Duodenal mucosa (tissue), 2 donors: ENCODE results near the gene TMEM165.
"Not testable (repeated sequence)": the region's sequence is repeated elsewhere in the genome, so short reads cannot be mapped to it uniquely, and the experiment has no call there.

ENCODE experiments used
- H3K27ac ChIP-seq: one replicate; pipeline ENCODE4 v1.7.0; 2013; ENCODE audit warnings: low read depth, low read length
- H3K27me3 ChIP-seq, 2 donors: one replicate each; pipeline ENCODE4 v1.7.0; 2013; ENCODE audit warnings: low read length in 2 of 2, control low read depth in 1 of 2; ENCODE audit not compliant: insufficient read depth in 2 of 2, control insufficient read depth in 1 of 2
- H3K36me3 ChIP-seq, 2 donors: one replicate each; pipeline ENCODE4 v1.7.0; 2013; ENCODE audit warnings: low read length in 2 of 2, control low read depth in 1 of 2; ENCODE audit not compliant: insufficient read depth in 2 of 2, control insufficient read depth in 1 of 2
- H3K4me1 ChIP-seq, 2 donors: one replicate each; pipeline ENCODE4 v1.7.0; 2013; ENCODE audit warnings: low read length in 2 of 2, control low read depth in 1 of 2; ENCODE audit not compliant: insufficient read depth in 2 of 2, control insufficient read depth in 1 of 2
- H3K4me3 ChIP-seq, 2 donors: one replicate each; pipeline ENCODE4 v1.7.0; 2013; ENCODE audit warnings: low read length in 2 of 2, low read depth in 1 of 2
- H3K9ac ChIP-seq, 2 donors: one replicate each; pipeline ENCODE4 v1.7.0; 2013; ENCODE audit warnings: low read length in 2 of 2, low read depth in 1 of 2
- H3K9me3 ChIP-seq, 2 donors: one replicate each; pipeline ENCODE4 v1.7.0; 2013; ENCODE audit warnings: low read length in 2 of 2, control low read depth in 1 of 2; ENCODE audit not compliant: control insufficient read depth in 1 of 2

TMEM165 gene, protein sequence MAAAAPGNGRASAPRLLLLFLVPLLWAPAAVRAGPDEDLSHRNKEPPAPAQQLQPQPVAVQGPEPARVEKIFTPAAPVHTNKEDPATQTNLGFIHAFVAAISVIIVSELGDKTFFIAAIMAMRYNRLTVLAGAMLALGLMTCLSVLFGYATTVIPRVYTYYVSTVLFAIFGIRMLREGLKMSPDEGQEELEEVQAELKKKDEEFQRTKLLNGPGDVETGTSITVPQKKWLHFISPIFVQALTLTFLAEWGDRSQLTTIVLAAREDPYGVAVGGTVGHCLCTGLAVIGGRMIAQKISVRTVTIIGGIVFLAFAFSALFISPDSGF

DNA sequence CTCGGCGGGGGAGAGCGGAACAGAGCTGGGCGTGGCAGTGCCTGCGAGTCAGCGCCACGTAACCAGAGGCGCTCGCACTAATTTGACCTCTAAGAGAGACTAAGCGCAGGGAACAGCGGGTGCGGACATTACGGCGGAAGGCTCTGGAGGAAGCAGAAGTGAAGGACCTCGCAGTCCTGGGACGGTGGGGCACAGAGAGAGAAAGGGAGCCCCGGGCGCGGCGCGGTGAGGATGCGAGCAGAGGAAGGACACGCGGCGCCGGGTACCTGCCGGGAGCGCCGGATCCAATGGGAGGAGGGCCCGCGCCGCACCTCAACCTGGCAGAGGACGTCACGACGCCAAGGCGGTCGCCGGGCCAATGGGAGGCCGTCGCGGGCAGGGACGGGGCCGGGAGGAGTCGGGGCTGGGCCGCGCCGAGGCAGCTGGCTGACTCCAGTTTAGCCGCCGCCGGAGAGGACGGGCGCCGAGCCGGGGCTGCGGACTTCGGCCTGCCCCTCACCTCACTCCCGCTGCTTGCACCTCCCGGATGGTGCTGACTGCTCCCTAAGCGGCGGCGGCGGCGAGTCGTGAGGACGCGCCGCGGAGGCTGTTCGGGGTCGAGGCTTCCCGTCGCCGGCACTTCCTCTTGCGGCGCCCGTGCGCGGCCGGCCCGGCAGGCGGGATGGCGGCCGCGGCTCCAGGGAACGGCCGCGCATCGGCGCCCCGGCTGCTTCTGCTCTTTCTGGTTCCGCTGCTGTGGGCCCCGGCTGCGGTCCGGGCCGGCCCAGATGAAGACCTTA is at the start of gene TMEM165:
TMEM165 (plus strand) TSS at position 429 of the 779 bp plus-strand sequence; CDS start at position 662, 233 bp downstream.
- peak within 1 kb of the TSS; percentile 82 to 85 for H3K9ac ChIP-seq
- no peaks in the 10 kb centered on the region for H3K27me3 ChIP-seq
- peak within 1 kb of the TSS; percentile 98 for H3K27ac ChIP-seq
- peaks cover 0 to 6% of the 10 kb centered on the region in 2 donors for H3K36me3 ChIP-seq
- no peaks in the 10 kb centered on the region for H3K9me3 ChIP-seq
- H3K4me1 ChIP-seq: peaks cover 25 to 36% of the 10 kb centered on the region in 2 donors
- H3K4me3 ChIP-seq: peak within 1 kb of the TSS; percentile 76 to 97

DNA sequence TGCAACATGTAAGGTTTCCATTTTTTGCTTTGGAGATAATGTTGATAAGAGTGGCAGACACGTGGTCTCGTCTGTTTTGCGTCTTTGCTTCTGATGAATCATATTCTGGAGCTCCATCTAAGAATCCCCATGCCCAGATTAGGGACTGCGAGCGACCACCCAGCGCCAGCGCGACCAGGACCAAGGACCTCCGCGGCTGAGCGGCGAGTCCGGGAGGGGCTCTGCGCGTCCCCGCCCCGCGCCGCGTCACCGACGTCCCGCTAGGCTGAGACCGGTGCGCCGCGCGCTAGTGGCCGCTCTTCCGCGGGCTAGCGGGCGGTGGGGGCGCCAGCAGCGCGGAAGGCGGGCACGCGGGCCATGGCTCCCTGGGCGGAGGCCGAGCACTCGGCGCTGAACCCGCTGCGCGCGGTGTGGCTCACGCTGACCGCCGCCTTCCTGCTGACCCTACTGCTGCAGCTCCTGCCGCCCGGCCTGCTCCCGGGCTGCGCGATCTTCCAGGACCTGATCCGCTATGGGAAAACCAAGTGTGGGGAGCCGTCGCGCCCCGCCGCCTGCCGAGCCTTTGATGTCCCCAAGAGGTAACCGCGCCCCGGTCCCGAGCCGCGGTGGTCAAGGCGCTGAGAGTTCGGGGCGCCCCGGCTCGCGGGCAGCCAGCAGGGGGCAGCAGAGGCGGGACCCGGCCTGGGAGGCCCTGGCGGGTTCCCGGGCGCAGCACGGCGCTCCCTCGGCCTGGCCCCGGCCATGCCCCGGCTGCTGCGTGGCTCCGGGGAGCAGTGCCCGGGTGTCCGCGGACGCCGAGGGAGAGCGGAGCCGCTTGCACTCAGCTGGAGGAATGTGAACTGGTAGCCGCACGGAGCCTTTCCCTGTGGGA is 49.5 kb upstream of the TMEM165 start, which contains the start of gene SRD5A3:
SRD5A3 (plus strand) TSS at position 263 of the 871 bp plus-strand sequence; CDS start at position 358, 95 bp downstream.
- no peaks in the 10 kb centered on the region for H3K36me3 ChIP-seq
- H3K9ac ChIP-seq: peak within 1 kb of the TSS; percentile 78 to 90
- H3K9me3 ChIP-seq: no peaks in the 10 kb centered on the region
- H3K4me3 ChIP-seq: peak within 1 kb of the TSS; percentile 83 to 87
- peak within 1 kb of the TSS; percentile 95 for H3K27ac ChIP-seq
- H3K27me3 ChIP-seq: no peaks in the 10 kb centered on the region
- peaks cover 10 to 18% of the 10 kb centered on the region in 2 donors for H3K4me1 ChIP-seq

DNA sequence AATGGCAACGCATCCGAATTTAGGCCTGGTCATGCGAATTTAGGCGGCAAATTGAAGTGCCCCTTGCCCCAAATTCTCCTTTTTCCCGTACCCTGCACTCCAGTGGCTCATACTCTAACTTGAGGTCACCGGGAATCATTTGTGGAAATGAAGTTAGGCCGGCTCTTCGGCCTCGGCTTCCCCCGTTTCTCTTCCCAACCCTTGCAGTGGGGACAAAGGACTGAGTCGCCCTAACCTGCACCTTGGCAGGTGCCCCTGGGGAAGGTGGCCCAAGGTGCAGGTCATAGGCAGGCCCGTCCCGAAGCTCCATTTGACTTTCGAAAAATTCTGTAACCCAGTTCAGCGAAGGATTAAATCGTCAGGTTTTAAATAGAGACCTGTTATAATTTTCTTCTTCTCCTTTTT is 48.9 kb upstream of the TMEM165 start:
- Histone ChIP-seq H3K9ac (peak overlapping the region; percentile 53 to 90), H3K9me3 (no peaks in the 10 kb centered on the region), H3K4me3 (peak overlapping the region; percentile 83 to 87), H3K36me3 (no peaks in the 10 kb centered on the region), H3K27me3 (no peaks in the 10 kb centered on the region), H3K27ac (peak overlapping the region; percentile 95), H3K4me1 (peaks cover 10 to 18% of the 10 kb centered on the region in 2 donors)

DNA sequence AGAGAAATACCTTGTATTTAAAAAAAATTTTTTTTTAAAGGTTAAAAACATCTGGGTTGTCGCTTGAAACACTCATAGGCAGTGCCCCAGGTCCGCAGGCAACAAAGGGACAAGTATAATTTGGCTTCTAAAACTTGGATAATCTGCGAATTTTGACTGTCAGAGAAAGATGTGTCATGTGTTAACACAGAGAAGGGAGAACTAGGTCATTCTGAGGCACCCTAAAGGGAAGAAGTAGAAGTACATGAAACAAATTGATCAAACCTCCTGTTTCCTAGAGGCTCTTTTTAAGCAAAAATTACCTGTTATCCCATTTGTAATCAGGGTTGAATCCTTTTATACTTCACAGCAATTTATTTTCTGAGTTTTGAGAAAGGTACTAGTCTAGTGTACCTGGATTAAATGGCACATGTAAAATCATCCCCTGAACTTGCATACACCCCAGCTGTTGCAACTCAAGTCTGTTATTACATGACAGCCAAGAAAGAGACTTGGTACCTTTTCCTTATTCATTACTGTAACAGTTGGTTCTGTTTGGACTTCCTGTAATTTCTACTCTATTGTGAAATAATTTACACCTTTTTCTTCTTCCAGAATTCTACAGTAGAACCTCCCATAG is 48.0 kb upstream of the TMEM165 start:
- Histone ChIP-seq H3K4me1 (peaks cover 10 to 18% of the 10 kb centered on the region in 2 donors), H3K27ac (no peak overlapping the region), H3K9ac (no peak overlapping the region), H3K27me3 (no peaks in the 10 kb centered on the region), H3K36me3 (no peaks in the 10 kb centered on the region), H3K4me3 (no peak overlapping the region), H3K9me3 (no peaks in the 10 kb centered on the region)

DNA sequence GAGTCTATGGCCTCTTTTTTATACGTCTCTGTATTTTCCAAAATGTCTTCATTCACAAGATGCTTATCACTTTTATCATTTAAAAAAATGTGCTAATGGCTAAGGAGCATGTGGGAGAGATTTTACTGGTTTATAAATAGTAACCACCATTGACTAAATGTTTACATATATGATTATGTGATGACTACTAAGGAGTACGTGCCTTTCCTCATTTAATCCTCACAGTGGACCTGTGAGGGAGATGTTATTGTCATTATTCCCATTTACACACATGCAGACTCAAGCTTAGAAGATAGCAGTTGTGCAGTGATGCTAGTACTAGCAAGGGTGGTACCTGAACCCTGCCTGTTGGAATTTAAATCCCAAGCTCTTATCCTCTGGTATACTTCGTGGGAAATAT is 47.3 kb upstream of the TMEM165 start:
- H3K27ac ChIP-seq: no peak overlapping the region
- H3K9me3 ChIP-seq: no peaks in the 10 kb centered on the region

DNA sequence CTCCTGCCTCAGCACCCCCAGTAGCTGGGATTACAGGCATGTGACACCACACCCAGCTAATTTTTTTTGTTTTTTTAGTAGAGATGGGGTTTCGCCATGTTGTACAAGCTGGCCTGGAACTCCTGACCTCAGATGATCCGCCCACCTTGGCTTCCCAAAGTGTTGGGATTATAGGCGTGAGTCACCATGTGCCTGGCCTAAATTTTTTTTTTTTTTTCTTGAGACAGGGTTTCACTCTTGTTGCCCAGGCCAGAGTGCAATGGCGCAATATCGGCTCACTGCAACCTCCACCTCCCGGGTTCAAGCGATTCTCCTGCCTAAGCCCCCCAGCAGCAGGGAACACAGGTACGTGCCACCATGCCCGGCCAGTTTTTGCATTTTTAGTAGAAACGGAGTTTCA is 44.9 kb upstream of the TMEM165 start:
- H3K4me1 ChIP-seq: peaks cover 10 to 14% of the 10 kb centered on the region in 2 donors
- H3K9ac ChIP-seq, H3K9me3 ChIP-seq, H3K27ac ChIP-seq, H3K27me3 ChIP-seq, H3K36me3 ChIP-seq, H3K4me3 ChIP-seq: not testable (repeated sequence)

More for the DNA sequence above, 47.3 kb upstream of the TMEM165 start:
- Histone ChIP-seq H3K4me3 (no peak overlapping the region), H3K9ac (no peak overlapping the region), H3K4me1 (peaks cover 10 to 18% of the 10 kb centered on the region in 2 donors), H3K27me3 (no peaks in the 10 kb centered on the region), H3K36me3 (no peaks in the 10 kb centered on the region)

DNA sequence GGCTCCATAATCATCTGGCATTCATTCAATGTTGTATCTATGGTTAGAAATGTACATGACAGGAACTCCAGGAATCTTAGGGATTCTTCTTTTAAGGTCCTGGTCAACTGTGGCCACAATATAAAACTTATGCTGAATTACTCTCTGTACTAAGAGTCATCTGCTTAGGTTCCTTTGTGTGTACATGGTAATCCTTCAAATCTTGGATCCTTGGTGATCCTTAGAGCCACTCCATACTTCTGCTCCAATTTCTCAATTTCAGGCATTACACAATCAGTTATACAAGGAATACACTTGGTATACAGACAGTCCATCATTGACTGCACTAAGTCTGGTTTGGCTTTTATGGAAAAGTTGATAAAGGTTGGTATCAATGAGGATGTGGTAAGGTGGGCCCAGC is 43.9 kb upstream of the TMEM165 start:
- Histone ChIP-seq H3K4me3 (no peak overlapping the region), H3K4me1 (peaks cover 9 to 13% of the 10 kb centered on the region in 2 donors), H3K27me3 (no peaks in the 10 kb centered on the region), H3K9ac (no peak overlapping the region), H3K9me3 (no peaks in the 10 kb centered on the region), H3K27ac (no peak overlapping the region), H3K36me3 (no peaks in the 10 kb centered on the region)

DNA sequence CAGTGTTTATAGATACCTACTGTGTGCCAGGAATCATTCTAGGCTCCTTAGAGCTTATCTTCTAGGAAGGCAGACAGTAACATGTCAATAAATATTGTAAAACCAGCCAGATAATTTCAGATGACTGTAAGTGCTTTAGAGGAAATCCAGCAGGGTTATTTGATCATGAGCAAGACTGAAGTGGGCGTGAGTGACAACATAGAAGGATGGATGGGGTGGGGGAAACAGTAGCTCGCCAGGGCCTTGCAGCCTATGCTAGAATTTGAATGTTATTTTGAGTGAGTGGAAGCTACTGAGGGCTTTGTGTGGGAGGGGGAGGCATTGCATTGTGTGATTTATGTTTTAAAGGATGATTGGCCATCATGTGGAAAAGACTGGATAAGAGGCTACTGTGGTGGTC is 43.0 kb upstream of the TMEM165 start:
- Histone ChIP-seq H3K9me3 (no peaks in the 10 kb centered on the region), H3K9ac (no peak overlapping the region), H3K27me3 (no peaks in the 10 kb centered on the region), H3K27ac (no peak overlapping the region), H3K4me1 (peaks cover 2 to 9% of the 10 kb centered on the region in 2 donors), H3K36me3 (no peaks in the 10 kb centered on the region), H3K4me3 (no peak overlapping the region)

DNA sequence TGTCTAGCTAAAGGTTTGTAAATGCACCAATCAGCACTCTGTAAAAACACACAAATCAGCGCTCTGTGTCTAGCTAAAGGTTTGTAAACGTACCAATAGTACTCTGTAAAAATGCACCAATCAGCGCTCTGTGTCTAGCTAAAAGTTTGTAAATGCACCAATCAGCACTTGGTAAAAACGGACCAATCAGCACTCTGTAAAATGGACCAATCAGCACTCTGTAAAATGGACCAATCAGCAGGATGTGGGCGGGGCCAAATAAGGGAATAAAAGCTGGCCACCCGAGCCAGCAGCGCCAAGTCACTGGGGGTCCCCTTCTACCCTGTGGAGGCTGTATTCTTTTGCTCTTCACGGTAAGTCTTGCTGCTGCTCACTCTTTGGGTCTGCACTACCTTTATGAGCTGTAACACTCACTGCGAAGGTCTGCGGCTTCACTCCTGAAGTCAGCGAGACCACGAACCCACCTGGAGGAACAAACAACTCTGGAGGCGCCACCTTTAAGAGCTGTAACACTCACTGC is 42.5 kb upstream of the TMEM165 start:
- H3K27ac ChIP-seq, H3K4me1 ChIP-seq: not testable (repeated sequence)

More for the DNA sequence above, 42.5 kb upstream of the TMEM165 start:
- H3K9me3 ChIP-seq, H3K9ac ChIP-seq, H3K4me3 ChIP-seq, H3K27me3 ChIP-seq, H3K36me3 ChIP-seq: not testable (repeated sequence)
